Keratinocyte (primary cell): ENCODE measurements around the gene GNLY. TPM values are rescaled to one million over a fixed set of nuclear protein-coding genes. Genes with fewer than 3 reads are reported as not detected.

Source experiments
- DNase-seq: peaks from one replicate; pipeline ENCODE4 v3.0.0-alpha.2; 2011; ENCODE audit warnings: low read depth, missing footprints, low spot score
- FAIRE-seq: peaks from 2 replicates; lab custom pipeline; 2011; peaks lifted over from hg19 to GRCh38; lab: Jason Lieb, UNC
- H2AFZ ChIP-seq: 2 replicates; pipeline ENCODE4 v1.6.0; 2012; ENCODE audit warnings: low read length, control low read depth, inconsistent platforms; ENCODE audit not compliant: control insufficient read depth
- H3K27ac ChIP-seq: 2 replicates; pipeline ENCODE4 v1.5.1; 2011; ENCODE audit warnings: low read length; ENCODE audit not compliant: control insufficient read depth, insufficient read depth
- H3K27me3 ChIP-seq: 3 replicates; pipeline ENCODE4 v1.6.0; 2011; ENCODE audit warnings: low read length; ENCODE audit not compliant: control insufficient read depth, insufficient read depth; ENCODE audit errors: extremely low read depth
- H3K36me3 ChIP-seq, 2 experiments: 2 replicates in 1 of 2; 3 replicates in 1 of 2; pipeline ENCODE4 v1.5.1; 2011; ENCODE audit warnings: low read length in 2 of 2, mild to moderate bottlenecking in 1 of 2; ENCODE audit not compliant: control insufficient read depth in 2 of 2, insufficient read depth in 2 of 2; ENCODE audit errors: extremely low read depth in 1 of 2
- H3K4me1 ChIP-seq: 3 replicates; pipeline ENCODE4 v1.5.1; 2011; ENCODE audit warnings: low read length; ENCODE audit not compliant: control insufficient read depth, insufficient read depth; ENCODE audit errors: extremely low read depth
- H3K4me2 ChIP-seq: 3 replicates; pipeline ENCODE4 v1.6.0; 2011; ENCODE audit warnings: low read depth, low read length; ENCODE audit not compliant: control insufficient read depth, insufficient read depth; ENCODE audit errors: extremely low read depth
- H3K4me3 ChIP-seq, 3 experiments: fragments of 200-600 bp in 1 of 3; sonication (generic) in 1 of 3; 2 replicates in 2 of 3; 3 replicates in 1 of 3; pipeline ENCODE4 v1.5.1; 2011 to 2016; ENCODE audit warnings: low read length in 3 of 3, mild to moderate bottlenecking in 3 of 3, control low read depth in 2 of 3, inconsistent platforms in 1 of 3, low read depth in 1 of 3, mixed read lengths in 1 of 3, mixed run types in 1 of 3, moderate library complexity in 1 of 3; ENCODE audit not compliant: control insufficient read depth in 2 of 3, insufficient read depth in 2 of 3; ENCODE audit errors: extremely low read depth in 1 of 3
- H3K79me2 ChIP-seq: 2 replicates; pipeline ENCODE4 v1.6.0; 2012; ENCODE audit warnings: low read length; ENCODE audit not compliant: control insufficient read depth, insufficient read depth
- H3K9ac ChIP-seq: 3 replicates; pipeline ENCODE4 v1.6.0; 2011; ENCODE audit warnings: low read length; ENCODE audit not compliant: control insufficient read depth, insufficient read depth; ENCODE audit errors: extremely low read depth
- H3K9me1 ChIP-seq: 3 replicates; pipeline ENCODE4 v1.6.0; 2011; ENCODE audit warnings: low read length; ENCODE audit not compliant: control insufficient read depth, insufficient read depth; ENCODE audit errors: extremely low read depth
- H3K9me3 ChIP-seq: 2 replicates; pipeline ENCODE4 v1.5.1; 2012; ENCODE audit warnings: low read depth, low read length; ENCODE audit not compliant: control insufficient read depth
- H4K20me1 ChIP-seq: 3 replicates; pipeline ENCODE4 v1.6.0; 2011; ENCODE audit warnings: low read length; ENCODE audit not compliant: control insufficient read depth, insufficient read depth; ENCODE audit errors: extremely low read depth
- EZH2 ChIP-seq: IDR thresholded peaks from one replicate; pipeline ENCODE4 v1.6.1; 2012; ENCODE audit warnings: inconsistent platforms, mild to moderate bottlenecking, low read length, moderate library complexity
- dilution Hi-C: fragments of 300-500 bp; cut with MboI; formaldehyde crosslinking; loops from one replicate; pipeline ENCODE4 v1.7.0; 2020; ENCODE audit warnings: low sequenced_read_pairs; ENCODE audit not compliant: extremely low pct_ligation_motif_present
- polyA plus RNA-seq, 5 experiments: library from polyadenylated mRNA; depleted of rRNA in 3 of 5; stranded (reverse) in 3 of 5; stranded (forward) in 1 of 5; unstranded in 1 of 5; fragments of >200 nt; gene quantifications; 1 replicate in 1 of 5; 2 replicates in 3 of 5; 3 replicates in 1 of 5; pipeline versions ENCODE4 v1.2.1 to v1.2.3, GENCODE V29; 2011 to 2012; ENCODE audit warnings: missing spikeins in 2 of 5, low read depth in 1 of 5, low replicate concordance in 1 of 5
- TF ChIP-seq, protein P1 (sequence below), 3 experiments: IDR thresholded peaks in 1 of 3; conservative IDR thresholded peaks in 1 of 3; optimal IDR thresholded peaks in 1 of 3; 2 replicates in 2 of 3; 3 replicates in 1 of 3; pipeline versions ENCODE3 to v1.5.1; 2011; ENCODE audit warnings: low read length in 3 of 3, mild to moderate bottlenecking in 3 of 3, moderate library complexity in 2 of 3, control low read depth in 1 of 3, inconsistent platforms in 1 of 3; ENCODE audit not compliant: insufficient read depth in 2 of 3; ENCODE audit errors: extremely low read depth in 1 of 3

Gene GNLY
- polyA plus RNA-seq, 1 donor (not counting 4 experiments of a cell fraction or from before 2014, with no cell fraction given): not detected

DNA sequence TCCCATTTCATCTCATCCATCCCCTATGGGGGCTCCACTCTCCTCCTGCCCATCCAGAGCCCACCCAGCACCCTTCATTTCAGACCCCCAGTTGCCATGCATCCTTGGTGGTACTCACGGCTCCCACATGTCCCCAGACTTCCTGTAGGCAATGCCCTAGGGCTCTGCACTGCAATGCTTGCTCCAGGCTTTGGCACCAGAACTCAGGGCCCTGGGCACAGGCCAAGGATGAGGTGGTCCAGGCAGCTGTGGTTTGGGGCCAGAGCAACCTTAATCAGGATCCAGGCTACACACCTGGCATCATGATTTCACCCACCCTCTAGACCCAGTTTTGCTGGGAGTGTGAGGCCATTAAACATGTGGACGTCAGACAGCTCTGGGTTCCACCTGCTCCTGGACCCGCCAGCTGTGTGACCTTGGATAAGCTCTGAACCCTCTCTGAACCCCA lies 26.6 kb upstream of the GNLY start:
- H2AFZ ChIP-seq: no peak overlapping the region
- TF ChIP-seq EZH2: no peak
- TF ChIP-seq, protein P1, sequence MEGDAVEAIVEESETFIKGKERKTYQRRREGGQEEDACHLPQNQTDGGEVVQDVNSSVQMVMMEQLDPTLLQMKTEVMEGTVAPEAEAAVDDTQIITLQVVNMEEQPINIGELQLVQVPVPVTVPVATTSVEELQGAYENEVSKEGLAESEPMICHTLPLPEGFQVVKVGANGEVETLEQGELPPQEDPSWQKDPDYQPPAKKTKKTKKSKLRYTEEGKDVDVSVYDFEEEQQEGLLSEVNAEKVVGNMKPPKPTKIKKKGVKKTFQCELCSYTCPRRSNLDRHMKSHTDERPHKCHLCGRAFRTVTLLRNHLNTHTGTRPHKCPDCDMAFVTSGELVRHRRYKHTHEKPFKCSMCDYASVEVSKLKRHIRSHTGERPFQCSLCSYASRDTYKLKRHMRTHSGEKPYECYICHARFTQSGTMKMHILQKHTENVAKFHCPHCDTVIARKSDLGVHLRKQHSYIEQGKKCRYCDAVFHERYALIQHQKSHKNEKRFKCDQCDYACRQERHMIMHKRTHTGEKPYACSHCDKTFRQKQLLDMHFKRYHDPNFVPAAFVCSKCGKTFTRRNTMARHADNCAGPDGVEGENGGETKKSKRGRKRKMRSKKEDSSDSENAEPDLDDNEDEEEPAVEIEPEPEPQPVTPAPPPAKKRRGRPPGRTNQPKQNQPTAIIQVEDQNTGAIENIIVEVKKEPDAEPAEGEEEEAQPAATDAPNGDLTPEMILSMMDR (optimal IDR thresholded peaks at IDR 0.05 in 1 of 3, IDR thresholded peaks at IDR 0.05 in 1 of 3, conservative IDR thresholded peaks at IDR 0.05 in 1 of 3; ENCODE audit: extremely low read depth in 1 of 3, insufficient read depth in 2 of 3, low read length in 3 of 3): no peak
- H3K4me3 ChIP-seq: no peak overlapping the region
- no peak for DNase-seq
- no peaks in the 10 kb centered on the region for H4K20me1 ChIP-seq
- no peak for FAIRE-seq
- H3K27ac ChIP-seq: no peak overlapping the region
- H3K9ac ChIP-seq: no peak overlapping the region
- H3K4me1 ChIP-seq: no peaks in the 10 kb centered on the region
- dilution Hi-C loops: no loop called here
- H3K79me2 ChIP-seq: no peaks in the 10 kb centered on the region
- no peak overlapping the region for H3K4me2 ChIP-seq
- H3K9me1 ChIP-seq: no peaks in the 10 kb centered on the region
- H3K27me3 ChIP-seq: no peaks in the 10 kb centered on the region
- no peaks in the 10 kb centered on the region for H3K9me3 ChIP-seq
- H3K36me3 ChIP-seq: no peaks in the 10 kb centered on the region

DNA sequence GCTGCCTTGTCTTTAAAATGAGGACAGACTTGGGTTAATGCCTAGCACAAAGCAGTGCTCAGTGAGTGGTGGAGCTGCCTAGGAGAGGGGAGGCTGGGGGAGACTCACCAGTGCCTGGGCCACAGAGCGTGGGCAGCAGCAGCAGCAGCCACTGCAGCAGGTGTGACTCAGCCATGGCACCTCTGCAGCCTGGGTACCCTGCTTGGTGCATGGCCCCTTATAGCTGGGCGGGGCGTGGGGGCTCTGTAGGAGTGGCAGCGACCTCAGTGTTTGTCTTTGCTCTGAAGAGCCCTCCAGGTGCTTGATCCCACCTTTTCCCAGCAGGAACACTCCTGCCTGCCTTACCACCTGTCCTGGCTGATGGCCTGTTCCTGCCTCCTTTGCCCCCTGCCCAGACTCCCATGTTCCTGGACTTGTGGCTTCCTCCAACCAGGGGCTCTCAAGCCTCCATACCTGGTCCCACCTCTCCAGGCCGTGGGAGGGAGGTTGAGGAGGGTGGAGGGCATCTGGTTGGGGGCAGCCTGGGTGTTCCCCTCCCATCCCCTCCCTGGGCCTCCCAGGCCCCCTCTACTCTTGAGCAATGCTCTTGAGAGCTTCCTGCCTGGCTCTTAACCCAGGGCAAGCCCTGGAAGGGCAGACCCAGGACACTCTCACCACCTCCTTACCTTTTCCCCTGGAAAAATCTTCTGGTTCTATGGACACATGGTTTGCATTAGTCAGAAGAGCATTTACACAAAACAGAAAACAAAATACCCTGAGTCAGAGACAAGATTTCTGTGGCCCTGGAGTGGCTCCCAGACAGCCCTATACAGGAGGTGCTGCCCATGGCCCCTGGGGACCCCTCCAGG lies 25.9 kb upstream of the GNLY start, which contains the start of gene SFTPB:
SFTPB (minus strand) TSS at position 191 of the 848 bp plus-strand sequence; CDS start at position 175, 16 bp downstream.
- FAIRE-seq (no peak), DNase-seq (no peak)
- H3K9me3 ChIP-seq: no peaks in the 10 kb centered on the region
- no peak within 1 kb of the TSS for H3K27ac ChIP-seq
- H3K9ac ChIP-seq: no peak within 1 kb of the TSS
- no peaks in the 10 kb centered on the region for H3K79me2 ChIP-seq
- H3K4me1 ChIP-seq: no peaks in the 10 kb centered on the region
- no peaks in the 10 kb centered on the region for H3K27me3 ChIP-seq
- no peaks in the 10 kb centered on the region for H3K9me1 ChIP-seq
- no peaks in the 10 kb centered on the region for H3K36me3 ChIP-seq
- H2AFZ ChIP-seq: no peak within 1 kb of the TSS
- no peaks in the 10 kb centered on the region for H4K20me1 ChIP-seq
- H3K4me3 ChIP-seq: no peak within 1 kb of the TSS
- dilution Hi-C loops: no loop called here
- no peak for TF ChIP-seq EZH2
- TF ChIP-seq, protein P1 (optimal IDR thresholded peaks at IDR 0.05 in 1 of 3, IDR thresholded peaks at IDR 0.05 in 1 of 3, conservative IDR thresholded peaks at IDR 0.05 in 1 of 3; ENCODE audit: extremely low read depth in 1 of 3, insufficient read depth in 2 of 3, low read length in 3 of 3): no peak
- no peak within 1 kb of the TSS for H3K4me2 ChIP-seq
